Measurements from ENCODE around the gene GFER. TPM values are rescaled to one million over a fixed set of nuclear protein-coding genes. Genes with fewer than 3 reads are reported as not detected.
"Not testable (repeated sequence)": the region's sequence is repeated elsewhere in the genome, so short reads cannot be mapped to it uniquely, and the experiment has no call there.

The GFER gene
- polyA plus RNA-seq (ENCODE audit: insufficient read length in 4 of 4) = 10 to 100 TPM; 24.2 to 36.0 (median 27.1) TPM

DNA sequence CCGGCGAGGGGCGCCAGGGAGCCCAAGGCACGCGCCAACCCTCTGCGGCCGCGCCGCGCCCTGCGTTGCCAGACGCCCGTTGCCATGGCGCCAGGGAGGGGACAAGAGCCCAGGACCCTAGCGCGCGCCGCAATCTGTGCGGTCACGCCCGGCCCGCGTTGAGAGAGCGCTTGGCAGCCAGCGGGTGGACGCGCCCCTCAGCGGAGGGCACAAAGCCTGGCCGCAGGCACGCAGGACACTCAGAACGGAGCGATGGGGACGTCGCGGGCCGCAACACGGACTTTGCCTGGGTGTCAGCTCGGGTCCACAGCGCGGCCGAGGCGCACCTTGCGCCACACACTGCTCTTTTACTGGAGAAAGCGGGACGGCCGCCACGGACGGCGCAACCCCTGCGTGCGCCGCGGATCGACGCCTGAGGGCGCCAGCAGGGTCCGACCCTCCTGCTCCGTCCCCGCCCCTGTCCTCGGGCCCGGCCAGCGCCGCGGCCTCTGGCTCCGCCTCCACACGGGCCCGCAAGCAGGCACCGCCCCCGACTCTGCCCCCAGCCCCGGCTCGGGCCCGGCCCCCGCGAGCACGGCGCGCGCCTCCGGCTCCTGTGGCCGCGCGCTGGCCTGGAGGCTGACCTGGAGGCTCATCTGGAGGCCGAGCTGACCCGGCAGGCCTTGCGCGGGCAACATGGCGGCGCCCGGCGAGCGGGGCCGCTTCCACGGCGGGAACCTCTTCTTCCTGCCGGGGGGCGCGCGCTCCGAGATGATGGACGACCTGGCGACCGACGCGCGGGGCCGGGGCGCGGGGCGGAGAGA lies at the start of gene GFER:
Gene GFER, plus strand, starts transcription at position 650 of the 803 bp plus-strand sequence. Its CDS starts 26 bp downstream, at position 676.
- DNase-seq (ENCODE audit: low read depth in 4 of 4, low spot score in 3 of 4) = peak; percentile 78 to 87 (median 83)

DNA sequence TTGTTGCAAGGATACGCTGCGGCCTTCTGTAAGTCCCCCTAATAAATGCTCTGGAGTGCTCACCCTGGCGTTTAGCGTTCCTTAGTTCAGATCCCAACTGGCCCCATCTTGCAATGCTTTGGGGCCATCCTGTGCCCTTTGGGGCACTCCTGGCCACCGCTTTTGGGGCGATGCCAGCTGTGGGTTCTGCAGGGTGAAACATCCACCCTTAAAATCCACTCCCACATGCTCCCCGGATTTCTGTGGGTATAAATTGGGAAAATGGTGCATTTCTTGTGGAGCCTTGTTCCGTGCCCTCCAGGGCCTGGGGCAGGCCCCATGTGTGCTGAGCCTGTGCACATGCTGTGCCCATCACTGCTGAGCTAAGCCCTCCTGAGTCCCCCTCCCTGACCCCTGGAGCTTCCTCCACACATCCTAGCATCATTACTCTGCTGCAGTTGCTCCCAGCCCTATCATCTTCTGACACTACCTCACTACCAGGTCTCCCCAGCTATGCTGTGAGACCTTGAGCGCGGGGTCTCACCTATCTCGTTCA lies 47.0 kb upstream of the GFER start:
- DNase-seq (ENCODE audit: low read depth in 4 of 4, low spot score in 3 of 4) = no peak

DNA sequence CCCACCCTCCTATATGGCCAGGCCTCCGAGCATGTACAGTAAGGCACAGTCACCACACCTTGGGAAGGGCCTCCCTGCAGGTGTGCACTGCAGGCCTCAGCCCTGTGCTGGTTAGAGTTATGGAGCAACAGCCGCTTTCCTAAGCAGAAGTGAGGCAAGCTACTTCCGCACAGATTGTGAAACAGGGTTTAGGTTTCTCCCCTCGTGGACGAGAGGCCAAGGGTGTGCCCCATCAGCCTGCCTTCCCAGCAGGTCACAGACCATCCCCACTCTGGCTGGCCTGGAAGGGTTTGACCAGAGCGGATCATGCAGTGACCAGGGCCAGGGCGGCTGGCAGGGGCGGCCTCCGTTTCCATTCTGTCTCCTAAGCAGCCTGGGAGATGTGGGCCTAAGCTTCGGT lies 45.7 kb upstream of the GFER start:
- no peak for DNase-seq (ENCODE audit: low read depth in 4 of 4, low spot score in 3 of 4)

DNA sequence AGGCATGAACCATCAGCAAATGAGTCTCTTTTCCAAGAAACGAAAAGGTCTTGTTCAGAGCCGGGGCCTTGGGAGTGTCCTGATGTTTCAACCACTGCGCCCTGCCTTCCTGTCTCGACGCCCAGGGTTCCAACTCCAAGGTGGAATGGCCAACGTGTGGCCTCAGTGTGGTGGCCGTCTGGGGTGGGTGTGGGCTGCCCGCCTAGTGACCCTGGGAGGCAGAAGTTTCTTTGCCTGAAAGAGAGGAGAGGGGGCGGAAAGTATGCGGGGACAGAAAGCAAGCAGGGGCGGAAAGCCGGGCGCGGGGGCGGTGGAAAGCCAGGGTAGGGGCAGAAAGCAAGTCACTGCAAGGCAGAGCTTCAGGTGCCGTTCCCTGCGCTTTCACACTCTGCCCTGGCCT lies 45.1 kb upstream of the GFER start:
- no peak for DNase-seq (ENCODE audit: low read depth in 4 of 4, low spot score in 3 of 4)

DNA sequence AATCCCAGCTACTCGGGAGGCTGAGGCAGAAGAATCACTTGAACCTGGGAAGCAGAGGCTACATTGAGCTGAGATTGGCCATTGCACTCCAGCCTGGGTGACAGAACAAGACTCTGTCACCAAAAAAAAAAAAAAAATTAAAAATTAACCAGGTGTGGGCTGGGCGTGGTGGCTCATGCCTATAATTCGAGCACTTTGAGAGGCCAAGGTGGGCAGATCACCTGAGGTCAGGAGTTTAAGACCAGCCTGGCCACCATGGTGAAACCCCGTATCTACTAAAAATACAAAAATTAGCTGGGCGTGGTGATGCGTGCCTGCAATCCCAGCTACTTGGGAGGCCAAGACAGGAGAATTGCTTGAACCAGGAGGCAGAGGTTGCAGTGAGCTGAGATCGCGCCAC lies 44.2 kb upstream of the GFER start:
- DNase-seq (ENCODE audit: low read depth in 4 of 4, low spot score in 3 of 4) = not testable (repeated sequence)

DNA sequence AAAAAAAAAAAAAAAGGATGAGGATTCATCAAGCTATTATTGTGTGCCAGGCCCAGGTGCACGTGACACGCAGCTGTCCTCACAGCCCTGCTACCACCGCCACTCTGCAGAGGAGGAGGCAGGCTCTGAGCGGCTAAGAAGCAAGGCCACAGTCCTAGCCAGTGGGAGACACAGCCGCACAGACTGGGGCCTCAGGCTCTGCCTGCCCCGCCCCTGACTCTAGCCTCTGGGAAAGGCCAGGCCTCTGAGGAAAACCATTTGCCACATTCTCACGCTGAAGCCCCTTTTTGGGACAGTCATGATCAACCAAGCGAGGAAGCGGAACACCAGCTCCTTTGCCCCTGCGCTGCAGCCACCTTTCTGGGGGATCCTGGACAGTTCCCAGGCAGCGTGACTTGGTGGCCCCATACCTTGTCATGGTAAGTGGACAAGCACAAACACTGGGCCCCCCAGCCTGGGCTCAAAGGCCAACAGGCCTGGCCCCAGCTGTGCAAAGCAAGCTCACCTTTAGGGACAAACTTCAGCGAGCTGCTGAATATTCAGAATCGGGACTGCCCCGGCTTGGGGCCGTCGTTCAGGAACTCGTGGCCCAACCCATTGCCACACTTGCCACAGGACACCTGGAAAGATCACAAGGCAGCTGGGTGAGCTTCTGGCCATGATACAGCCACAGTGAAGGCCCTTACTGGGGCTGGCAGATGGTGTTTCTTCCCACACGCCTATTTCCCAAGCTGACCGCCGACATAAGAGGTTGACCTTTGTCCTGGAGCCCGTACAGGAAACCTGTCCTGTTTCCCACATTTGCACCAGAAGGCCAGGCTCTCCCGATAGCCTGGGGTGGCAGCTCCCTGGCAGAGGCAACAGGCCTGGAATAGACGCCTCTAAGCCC lies 43.5 kb upstream of the GFER start:
- DNase-seq (ENCODE audit: low read depth in 4 of 4, low spot score in 3 of 4) = no peak

DNA sequence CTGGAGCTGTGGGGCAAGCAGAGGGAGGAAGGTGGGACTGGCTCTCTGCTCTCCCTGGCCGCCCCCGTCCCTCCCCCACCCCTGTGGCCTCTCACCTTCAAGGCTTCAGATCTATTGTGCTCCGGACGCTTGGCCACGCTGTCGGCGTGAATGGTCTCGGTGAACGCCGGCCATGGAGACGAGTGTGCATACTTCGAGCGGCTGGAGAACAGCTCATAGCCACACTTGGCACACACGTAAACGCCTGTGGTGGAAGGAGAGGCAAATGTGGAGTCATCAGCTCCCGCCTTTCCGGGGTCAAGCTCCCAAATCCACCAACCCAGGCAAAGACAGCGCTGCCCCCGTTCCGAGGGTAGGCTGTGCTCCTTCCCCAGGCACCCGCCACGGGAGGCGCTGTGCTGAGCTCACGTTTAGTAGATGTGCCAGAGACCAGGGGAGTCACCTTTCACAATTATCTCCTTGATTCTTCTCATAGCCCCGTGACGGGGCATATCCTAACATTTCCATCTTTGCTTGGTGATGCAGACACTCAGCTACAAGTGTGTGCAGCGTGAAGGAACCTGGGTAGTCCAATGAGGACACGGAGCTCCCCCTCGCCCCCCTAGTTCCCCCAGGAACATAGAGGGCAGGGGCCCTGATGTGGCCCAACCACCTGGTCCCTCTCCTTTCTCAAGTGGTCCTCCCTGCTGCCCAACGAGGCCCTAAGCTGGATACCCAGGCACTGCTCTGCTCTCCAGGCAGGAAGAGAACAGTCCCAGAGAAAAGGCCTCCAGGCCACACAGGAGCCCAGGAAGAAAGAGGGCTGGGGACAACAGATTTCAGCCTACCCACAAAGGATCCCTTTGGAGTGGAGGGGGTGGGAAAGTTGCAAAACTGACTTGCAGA lies 42.6 kb upstream of the GFER start:
- no peak for DNase-seq (ENCODE audit: low read depth in 4 of 4, low spot score in 3 of 4)

DNA sequence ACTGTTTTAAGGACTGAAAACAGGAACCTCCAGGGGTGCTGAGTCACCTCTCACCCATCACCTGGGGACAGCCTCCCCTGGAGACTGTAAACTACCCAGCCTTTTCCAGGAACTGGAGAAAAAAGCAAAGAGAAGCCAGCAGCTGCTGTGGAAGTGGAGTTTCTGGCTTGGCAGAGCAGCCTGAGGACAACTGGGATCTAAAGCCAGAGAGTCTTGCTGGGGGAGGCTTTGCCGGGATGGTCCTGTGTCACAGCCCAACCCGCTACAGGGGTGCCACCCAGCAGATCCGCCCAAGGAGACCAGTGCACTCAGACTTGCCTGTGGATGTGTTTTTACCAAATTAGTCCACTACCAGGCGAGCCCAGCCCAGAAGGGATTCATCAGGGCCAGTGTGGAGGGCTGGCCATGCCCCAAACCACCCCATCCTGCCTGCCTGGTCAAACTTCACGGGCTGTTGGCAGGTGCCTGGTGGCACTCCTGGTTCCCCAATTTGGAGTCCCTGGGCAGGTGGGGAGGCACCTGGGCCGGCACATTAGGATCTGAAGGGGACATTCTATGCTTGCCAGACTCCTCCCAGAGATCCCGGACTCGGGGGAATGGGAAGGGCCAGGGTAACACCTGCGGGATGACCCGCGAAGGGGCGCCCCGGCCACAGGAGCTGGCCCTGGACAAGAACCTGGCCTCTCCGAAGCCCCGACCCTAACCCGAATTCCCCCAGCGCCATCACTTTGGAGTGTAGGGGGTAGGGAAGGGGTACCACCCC lies 41.8 kb upstream of the GFER start:
- no peak for DNase-seq (ENCODE audit: low read depth in 4 of 4, low spot score in 3 of 4)

DNA sequence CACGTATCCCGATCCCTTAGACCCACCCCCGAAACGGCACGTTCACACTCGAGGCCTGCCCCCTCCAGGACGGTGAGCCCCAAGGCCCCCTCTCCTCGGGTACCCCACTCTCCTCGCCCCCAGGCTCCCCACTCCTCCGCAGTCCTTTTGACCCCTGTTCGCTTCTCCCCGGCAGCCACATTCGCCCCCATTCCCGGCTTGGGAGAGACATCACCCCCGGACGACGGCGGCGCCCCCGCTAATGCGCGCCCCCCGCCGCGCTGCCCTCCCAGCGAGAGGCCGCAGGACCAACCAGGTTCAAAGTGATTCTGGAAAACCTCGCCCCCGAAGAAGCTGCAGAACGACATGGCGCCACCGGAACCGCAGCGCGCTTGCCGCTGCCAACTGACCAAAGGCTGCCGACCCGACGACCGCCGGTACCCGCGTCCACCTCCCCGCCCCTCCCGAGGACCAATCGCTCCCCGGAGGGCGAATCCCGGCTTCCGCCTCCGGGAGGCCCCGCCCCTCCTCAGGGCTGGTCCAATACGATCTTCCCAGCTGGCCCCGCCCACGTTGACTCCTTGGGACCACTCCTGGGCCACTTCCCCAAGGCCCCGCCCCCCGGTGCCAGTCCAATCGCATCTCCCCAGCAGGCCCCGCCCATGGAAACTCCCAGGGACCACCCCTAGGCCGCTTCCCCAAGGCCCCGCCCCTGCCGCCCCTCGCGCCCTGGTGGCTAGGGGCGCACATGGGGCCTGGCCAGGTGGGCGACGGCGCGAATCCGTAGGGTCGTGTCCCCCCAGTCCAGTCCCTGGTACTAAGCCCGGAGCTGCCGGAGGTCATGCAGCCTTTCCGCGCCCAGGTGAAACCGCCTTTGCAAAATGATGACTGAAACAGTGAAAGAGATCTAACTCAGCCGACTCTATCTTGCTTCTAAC lies 40.9 kb upstream of the GFER start, which contains the start of gene MSRB1:
Gene MSRB1, minus strand, starts transcription at position 390 of the 917 bp plus-strand sequence. Its CDS starts 43 bp downstream, at position 347.
- DNase-seq (ENCODE audit: low read depth in 4 of 4, low spot score in 3 of 4) = peak; percentile 96 to 99 (median 99)

DNA sequence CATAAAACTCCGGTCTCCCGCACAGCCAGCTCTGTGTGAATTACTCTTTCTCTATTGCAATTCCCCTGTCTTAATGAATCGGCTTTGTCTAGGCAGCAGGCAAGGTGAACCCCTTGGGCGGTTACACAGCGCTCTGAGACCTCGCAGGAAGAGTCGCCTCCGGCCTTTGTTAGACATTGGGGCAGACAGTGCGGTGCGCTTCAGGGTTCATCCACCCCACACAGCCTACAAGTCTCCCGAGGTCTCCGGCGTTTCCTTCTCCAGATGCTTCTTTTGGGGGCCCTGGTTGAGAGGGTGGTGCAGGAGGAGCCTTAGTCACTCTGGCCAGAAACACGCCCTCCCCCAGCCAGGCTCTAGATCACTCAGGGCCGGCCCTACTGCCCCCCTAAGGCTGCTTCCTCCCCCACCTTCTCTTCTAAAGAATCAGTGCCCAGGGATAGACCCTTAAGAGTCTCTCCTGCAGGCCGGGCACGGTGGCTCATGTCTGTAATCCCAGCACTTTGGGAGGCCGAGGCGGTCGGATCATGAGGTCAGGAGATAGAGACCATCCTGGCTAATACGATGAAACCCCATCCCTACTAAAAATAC lies 39.3 kb upstream of the GFER start:
- DNase-seq (ENCODE audit: low read depth in 4 of 4, low spot score in 3 of 4) = no peak

DNA sequence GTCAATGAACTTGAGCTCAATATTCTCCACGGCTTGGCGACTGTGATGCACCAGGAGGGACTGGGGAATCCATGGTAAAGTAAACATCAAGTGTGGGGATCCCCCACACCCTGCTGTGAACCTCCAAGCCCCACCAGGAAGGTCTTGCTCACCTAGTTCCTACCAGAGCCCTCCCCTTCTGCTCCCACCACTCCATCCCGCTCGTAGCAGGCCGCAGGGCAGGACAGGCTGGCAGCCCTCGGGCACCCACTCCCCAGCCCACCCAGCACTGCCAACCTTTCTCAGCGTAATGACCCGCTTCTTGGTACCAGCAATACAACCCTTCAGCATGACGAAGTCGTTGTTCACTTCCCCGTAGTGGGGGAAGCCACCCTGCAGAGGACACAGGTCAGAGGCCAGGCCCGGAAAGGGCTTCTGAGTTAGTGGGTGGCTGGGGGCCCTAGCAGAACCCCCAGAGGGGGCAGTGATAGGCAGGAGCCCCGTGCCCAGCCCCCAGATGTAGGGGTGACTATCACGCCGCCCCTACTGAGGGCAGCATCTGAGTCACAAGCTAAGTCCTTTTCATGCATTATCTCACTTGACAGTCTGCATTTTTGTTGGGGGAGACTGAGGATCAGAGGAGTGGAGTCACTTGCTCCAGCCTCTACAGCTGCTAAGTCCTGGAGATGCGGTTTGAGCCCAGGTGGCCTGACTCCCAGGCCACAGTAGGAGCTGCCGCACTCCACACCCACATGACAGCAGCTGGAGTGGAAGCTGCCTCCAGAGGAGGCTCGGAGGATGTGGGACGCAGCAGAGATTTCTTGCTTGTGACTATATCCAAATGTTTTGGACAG lies 38.2 kb upstream of the GFER start:
- DNase-seq (ENCODE audit: low read depth in 4 of 4, low spot score in 3 of 4) = no peak

DNA sequence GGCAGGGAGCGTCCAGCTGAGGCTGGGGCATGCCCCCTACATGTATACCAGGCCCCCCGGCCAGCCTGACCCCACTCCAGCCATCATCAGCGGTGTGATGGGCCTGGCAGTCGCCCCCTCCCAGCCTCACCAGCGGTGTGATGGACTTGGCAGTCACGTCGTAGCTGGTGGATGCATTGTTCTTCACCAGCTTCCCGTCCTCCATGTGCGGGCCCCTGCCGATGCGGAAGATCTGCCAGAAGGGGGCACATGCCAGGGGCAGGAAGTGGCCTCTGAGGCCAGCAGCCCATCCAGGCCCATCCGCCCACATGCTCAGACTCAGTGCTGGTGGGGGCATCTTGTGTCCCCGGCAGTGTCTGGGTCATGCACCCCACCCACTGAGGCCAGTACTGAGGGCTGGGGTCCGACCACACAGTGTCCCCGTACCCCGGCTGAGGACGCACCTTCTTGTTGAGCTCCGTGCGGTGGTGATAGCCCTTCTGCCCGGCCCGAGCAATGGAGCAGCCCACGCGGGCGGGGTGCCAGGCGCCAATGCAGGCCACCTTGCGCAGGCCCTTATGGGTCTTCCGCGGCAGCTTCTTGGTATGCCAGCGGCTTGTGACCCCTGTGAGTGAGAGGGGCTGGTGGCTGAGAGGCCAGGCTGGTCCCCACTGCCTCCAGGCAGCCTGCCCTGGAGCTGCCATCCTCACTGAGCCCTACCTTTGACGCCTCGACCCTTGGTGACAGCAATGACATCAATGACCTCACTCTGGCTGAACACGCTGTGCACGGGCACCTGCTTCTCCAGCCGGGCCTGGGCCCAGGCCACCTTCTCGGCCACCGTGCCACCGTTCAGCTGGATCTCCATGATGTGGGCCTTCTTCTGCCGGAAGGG lies 37.3 kb upstream of the GFER start:
- DNase-seq (ENCODE audit: low read depth in 4 of 4, low spot score in 3 of 4) = no peak

DNA sequence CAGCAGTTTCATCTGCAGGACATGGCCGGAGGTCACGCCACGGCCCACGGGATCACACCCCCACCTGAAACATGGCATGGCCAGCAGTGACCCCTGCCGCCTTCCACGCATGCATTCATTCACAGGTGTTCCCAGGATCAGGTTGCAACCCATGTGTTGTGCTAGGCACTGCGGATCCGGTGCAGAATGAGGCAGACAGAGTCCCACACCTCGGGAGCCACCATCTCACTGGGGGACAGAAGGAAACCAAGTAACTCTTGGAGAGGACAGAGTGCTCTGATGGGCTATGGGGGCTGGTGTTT lies 36.7 kb upstream of the GFER start:
- DNase-seq (ENCODE audit: low read depth in 4 of 4, low spot score in 3 of 4) = no peak

DNA sequence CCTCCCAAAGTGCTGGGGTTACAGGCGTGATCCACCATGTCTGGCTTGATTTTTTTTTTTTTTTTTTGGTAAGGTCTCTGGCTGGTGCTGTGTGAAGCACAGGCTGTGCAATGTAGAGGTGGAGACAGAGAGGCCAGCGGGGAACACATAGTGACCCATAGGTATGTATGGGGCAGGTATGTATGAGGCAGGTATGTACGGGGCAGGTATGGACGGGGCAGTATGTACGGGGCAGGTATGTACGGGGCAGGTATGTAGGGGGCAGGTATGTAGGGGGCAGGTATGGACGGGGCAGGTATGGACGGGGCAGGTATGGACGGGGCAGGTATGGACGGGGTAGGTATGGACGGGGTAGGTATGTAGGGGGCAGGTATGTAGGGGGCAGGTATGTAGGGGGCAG lies 34.5 kb upstream of the GFER start:
- DNase-seq (ENCODE audit: low read depth in 4 of 4, low spot score in 3 of 4) = no peak

DNA sequence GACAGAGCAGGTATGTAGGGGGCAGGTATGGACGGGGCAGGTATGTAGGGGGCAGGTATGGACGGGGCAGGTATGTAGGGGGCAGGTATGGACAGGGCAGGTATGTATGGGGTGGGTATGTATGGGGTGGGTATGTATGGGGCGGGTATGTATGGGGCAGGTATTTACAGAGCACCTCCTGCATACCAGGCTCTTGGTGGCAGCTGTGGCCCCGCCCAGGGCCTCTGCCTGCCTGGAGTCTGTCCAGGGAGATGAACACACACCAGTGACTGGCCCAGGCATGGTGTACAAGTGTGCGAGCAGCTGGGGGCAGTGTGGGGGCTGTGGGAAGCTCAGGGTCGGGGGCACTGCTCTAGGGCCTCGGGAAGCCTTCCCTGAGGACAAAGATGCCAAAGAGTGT lies 33.9 kb upstream of the GFER start:
- no peak for DNase-seq (ENCODE audit: low read depth in 4 of 4, low spot score in 3 of 4)

DNA sequence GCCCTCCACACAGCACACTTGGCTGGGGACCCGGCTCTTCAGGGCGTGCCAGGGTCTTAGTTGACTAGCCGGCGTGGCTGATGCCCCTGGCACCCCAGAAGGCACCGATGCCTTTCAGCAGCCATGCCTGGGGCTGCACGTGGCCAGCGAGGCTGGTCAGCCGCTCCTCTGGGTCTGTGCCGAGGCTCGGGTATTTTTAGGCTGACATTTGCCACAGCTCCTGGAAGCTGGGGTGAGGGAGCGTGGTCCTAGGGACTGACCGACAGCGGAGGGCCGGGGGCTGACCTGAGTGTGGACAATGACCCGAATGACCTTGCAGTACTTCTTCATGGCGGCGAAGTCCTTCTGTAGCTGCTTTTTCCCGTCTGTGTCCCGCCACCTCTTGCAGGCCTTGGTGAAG lies 33.4 kb upstream of the GFER start:
- DNase-seq (ENCODE audit: low read depth in 4 of 4, low spot score in 3 of 4) = no peak

All from right renal pelvis (tissue), 4 donors.